K562 (cell line): ENCODE results near the gene SLC7A6. TPM values are rescaled to one million over a fixed set of nuclear protein-coding genes. Genes with fewer than 3 reads are reported as not detected.

ENCODE experiments used
- BRCA1 ChIP-seq, 2 experiments: fragments of 450-650 bp in 1 of 2; sonication (generic) in 1 of 2; formaldehyde crosslinking in 1 of 2; IDR thresholded peaks; 2 replicates each; pipeline versions ENCODE4 v1.5.0 to v1.6.1; 2017 to 2020; ENCODE audit warnings: mild to moderate bottlenecking in 1 of 2, missing genetic modification reagents in 1 of 2
- CC2D1A ChIP-seq: fragments of 450-650 bp; IDR thresholded peaks from 2 replicates; pipeline ENCODE4 v1.6.1; 2017; ENCODE audit warnings: mild to moderate bottlenecking
- CREM ChIP-seq: IDR thresholded peaks from 2 replicates; pipeline ENCODE4 v1.6.1; 2014; ENCODE audit warnings: antibody characterized with exemption, low read depth
- HDAC3 ChIP-seq: fragments of 450-650 bp; IDR thresholded peaks from 2 replicates; pipeline ENCODE4 v1.6.1; 2018; ENCODE audit warnings: borderline replicate concordance, mild to moderate bottlenecking, moderate library complexity; ENCODE audit not compliant: partially characterized antibody
- JUNB ChIP-seq: fragments of 450-650 bp; formaldehyde crosslinking; conservative IDR thresholded peaks from 2 replicates; pipeline ENCODE4 v1.4.0; 2020; ENCODE audit warnings: mild to moderate bottlenecking
- NCOA2 ChIP-seq, 2 experiments: fragments of 450-650 bp; IDR thresholded peaks; 2 replicates each; pipeline ENCODE4 v1.6.1; 2018; ENCODE audit warnings: mild to moderate bottlenecking in 2 of 2, moderate library complexity in 1 of 2; ENCODE audit not compliant: partially characterized antibody in 2 of 2
- NFIC ChIP-seq: fragments of 450-650 bp; IDR thresholded peaks from 2 replicates; pipeline ENCODE4 v1.6.1; 2017; ENCODE audit warnings: mild to moderate bottlenecking, inconsistent platforms
- RUNX1 ChIP-seq: sonication (generic); IDR thresholded peaks from 2 replicates; pipeline ENCODE4 v1.6.1; 2016; ENCODE audit warnings: antibody characterized with exemption, low read depth
- SOX6 ChIP-seq: fragments of 450-650 bp; IDR thresholded peaks from 2 replicates; pipeline ENCODE4 v1.6.1; 2014; ENCODE audit warnings: mild to moderate bottlenecking
- STAG1 ChIP-seq: sonication (generic); formaldehyde crosslinking; IDR thresholded peaks from 2 replicates; pipeline ENCODE4 v1.5.0; 2020; ENCODE audit warnings: missing genetic modification reagents, borderline replicate concordance
- STAT5B ChIP-seq: fragments of 250-450 bp; sonication (Bioruptor Pico); IDR thresholded peaks from 2 replicates; pipeline ENCODE4 v1.8.0; 2021; ENCODE audit warnings: mild to moderate bottlenecking, inconsistent platforms
- TEAD1 ChIP-seq, 2 experiments: fragments of 450-650 bp in 1 of 2; sonication (generic) in 1 of 2; formaldehyde crosslinking; IDR thresholded peaks; 2 replicates each; pipeline versions ENCODE4 v1.4.0 to v1.8.0; 2020 to 2022; ENCODE audit warnings: mild to moderate bottlenecking in 2 of 2, missing genetic modification reagents in 1 of 2
- ZNF586 ChIP-seq: fragments of 450-650 bp; formaldehyde crosslinking; conservative IDR thresholded peaks from 2 replicates; pipeline ENCODE4 v1.4.0; 2020; ENCODE audit warnings: mild to moderate bottlenecking, moderate library complexity
- polyA plus RNA-seq, 8 experiments: library from polyadenylated mRNA; depleted of rRNA in 4 of 8; stranded (reverse) in 5 of 8; unstranded in 3 of 8; fragments of >200 nt; fragmentation: Nextera tagmentation in 2 of 8; fragmentation: Illumina TruSeq in 1 of 8; extraction: Ambion mirVana in 2 of 8; extraction: Trizol in 1 of 8; gene quantifications; 2 replicates each; pipeline versions ENCODE4 v1.2.1 to v1.2.3, GENCODE V29; 2011 to 2014; ENCODE audit warnings: inconsistent platforms in 1 of 8, missing spikeins in 1 of 8
- total RNA-seq, 7 experiments: library from RNA; depleted of rRNA in 6 of 7; stranded (reverse); fragments of >200 nt in 6 of 7; fragmentation: Illumina TruSeq in 2 of 7; extraction: Trizol in 2 of 7; gene quantifications; 2 replicates each; pipeline versions ENCODE4 v1.2.1 to v1.2.3, GENCODE V29; 2011 to 2021; ENCODE audit warnings: low replicate concordance in 1 of 7
- TF ChIP-seq, protein P1 (sequence below): fragments of 200-800 bp; sonication (Bioruptor generic); IDR thresholded peaks from 2 replicates; pipeline ENCODE4 v1.6.1; 2016; ENCODE audit warnings: missing genetic modification characterization, missing compliant biosample characterization
- TF ChIP-seq, protein P2 (sequence below): fragments of 450-650 bp; IDR thresholded peaks from 2 replicates; pipeline ENCODE4 v1.6.1; 2018; ENCODE audit warnings: mild to moderate bottlenecking, low read depth; ENCODE audit not compliant: partially characterized antibody
- TF ChIP-seq, protein P3 (sequence below): fragments of 250-450 bp; sonication (Bioruptor Pico); IDR thresholded peaks from 2 replicates; pipeline ENCODE4 v1.4.0; 2020; ENCODE audit warnings: mild to moderate bottlenecking, moderate library complexity

The SLC7A6 gene
- total and polyA plus RNA-seq, 9 of the 15 experiments (the other 6 are each of a cell fraction or from before 2014, with no cell fraction given) = 12.6 to 60.1 (median 29.8) TPM

DNA sequence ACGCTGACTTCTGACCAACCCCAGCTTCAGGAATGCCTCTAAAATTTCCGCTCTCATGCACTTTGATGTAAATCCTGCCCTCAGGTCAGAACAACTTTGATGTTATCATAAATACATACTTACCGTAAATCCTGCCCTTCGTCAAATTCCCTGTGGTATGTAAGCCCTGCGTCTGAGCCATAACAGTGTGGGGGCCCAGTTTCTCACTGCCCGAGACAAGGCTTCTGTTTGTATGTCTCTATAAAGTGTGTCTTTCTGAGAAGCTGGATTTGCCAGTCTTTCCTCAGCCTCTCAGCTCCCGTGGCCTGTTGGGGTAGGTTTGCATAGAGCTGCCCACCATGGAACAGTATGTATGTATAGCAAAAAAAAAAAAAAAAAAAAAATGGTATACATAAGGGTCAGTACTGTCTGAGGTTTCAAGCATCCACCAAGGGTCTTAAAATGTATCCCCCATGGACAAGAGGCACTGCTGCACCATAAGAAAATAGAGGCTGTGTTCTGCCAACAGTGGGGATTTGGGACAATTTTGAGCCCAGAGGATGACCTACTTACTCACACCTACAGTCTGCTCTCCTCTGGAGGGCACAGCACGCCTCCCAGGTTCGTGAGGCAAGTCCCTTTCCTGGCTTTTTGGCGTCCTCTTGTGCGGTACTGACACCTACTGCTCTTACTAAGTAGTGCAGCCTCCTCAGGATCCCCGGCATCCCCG, 64.0 kb downstream of the SLC7A6 start (continued):
- TF ChIP-seq, protein P1, sequence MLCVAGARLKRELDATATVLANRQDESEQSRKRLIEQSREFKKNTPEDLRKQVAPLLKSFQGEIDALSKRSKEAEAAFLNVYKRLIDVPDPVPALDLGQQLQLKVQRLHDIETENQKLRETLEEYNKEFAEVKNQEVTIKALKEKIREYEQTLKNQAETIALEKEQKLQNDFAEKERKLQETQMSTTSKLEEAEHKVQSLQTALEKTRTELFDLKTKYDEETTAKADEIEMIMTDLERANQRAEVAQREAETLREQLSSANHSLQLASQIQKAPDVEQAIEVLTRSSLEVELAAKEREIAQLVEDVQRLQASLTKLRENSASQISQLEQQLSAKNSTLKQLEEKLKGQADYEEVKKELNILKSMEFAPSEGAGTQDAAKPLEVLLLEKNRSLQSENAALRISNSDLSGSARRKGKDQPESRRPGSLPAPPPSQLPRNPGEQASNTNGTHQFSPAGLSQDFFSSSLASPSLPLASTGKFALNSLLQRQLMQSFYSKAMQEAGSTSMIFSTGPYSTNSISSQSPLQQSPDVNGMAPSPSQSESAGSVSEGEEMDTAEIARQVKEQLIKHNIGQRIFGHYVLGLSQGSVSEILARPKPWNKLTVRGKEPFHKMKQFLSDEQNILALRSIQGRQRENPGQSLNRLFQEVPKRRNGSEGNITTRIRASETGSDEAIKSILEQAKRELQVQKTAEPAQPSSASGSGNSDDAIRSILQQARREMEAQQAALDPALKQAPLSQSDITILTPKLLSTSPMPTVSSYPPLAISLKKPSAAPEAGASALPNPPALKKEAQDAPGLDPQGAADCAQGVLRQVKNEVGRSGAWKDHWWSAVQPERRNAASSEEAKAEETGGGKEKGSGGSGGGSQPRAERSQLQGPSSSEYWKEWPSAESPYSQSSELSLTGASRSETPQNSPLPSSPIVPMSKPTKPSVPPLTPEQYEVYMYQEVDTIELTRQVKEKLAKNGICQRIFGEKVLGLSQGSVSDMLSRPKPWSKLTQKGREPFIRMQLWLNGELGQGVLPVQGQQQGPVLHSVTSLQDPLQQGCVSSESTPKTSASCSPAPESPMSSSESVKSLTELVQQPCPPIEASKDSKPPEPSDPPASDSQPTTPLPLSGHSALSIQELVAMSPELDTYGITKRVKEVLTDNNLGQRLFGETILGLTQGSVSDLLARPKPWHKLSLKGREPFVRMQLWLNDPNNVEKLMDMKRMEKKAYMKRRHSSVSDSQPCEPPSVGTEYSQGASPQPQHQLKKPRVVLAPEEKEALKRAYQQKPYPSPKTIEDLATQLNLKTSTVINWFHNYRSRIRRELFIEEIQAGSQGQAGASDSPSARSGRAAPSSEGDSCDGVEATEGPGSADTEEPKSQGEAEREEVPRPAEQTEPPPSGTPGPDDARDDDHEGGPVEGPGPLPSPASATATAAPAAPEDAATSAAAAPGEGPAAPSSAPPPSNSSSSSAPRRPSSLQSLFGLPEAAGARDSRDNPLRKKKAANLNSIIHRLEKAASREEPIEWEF (CRISPR knock-in tag) = no peak
- TF ChIP-seq RUNX1 (no peak), ZNF586 (CRISPR knock-in tag) (no peak), HDAC3 (no peak), NFIC (no peak), STAG1 (peak; percentile 90; the same call in 1 of the 2 replicates), TEAD1 (CRISPR knock-in tag; IDR thresholded peaks at IDR 0.05) (0 out of 4 replicates have a peak, but pooled peaks of 1 of the 2 experiments have one; percentile 12), NCOA2 (IDR thresholded peaks at IDR 0.05; ENCODE audit: partially characterized antibody in 2 of 2) (no peak), JUNB (CRISPR knock-in tag) (no peak), SOX6 (no peak), CREM (peak; percentile 52), STAT5B (CRISPR knock-in tag) (no peak), BRCA1 (IDR thresholded peaks at IDR 0.05) (no peak), BRCA1 (CRISPR knock-in tag; IDR thresholded peaks at IDR 0.05) (no peak), CC2D1A (peak; percentile 56; the same call in 1 of the 2 replicates)
- TF ChIP-seq, protein P2, sequence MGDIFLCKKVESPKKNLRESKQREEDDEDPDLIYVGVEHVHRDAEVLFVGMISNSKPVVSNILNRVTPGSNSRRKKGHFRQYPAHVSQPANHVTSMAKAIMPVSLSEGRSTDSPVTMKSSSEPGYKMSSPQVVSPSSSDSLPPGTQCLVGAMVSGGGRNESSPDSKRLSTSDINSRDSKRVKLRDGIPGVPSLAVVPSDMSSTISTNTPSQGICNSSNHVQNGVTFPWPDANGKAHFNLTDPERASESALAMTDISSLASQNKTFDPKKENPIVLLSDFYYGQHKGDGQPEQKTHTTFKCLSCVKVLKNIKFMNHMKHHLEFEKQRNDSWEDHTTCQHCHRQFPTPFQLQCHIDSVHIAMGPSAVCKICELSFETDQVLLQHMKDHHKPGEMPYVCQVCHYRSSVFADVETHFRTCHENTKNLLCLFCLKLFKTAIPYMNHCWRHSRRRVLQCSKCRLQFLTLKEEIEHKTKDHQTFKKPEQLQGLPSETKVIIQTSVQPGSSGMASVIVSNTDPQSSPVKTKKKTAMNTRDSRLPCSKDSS = no peak
- TF ChIP-seq, protein P3, sequence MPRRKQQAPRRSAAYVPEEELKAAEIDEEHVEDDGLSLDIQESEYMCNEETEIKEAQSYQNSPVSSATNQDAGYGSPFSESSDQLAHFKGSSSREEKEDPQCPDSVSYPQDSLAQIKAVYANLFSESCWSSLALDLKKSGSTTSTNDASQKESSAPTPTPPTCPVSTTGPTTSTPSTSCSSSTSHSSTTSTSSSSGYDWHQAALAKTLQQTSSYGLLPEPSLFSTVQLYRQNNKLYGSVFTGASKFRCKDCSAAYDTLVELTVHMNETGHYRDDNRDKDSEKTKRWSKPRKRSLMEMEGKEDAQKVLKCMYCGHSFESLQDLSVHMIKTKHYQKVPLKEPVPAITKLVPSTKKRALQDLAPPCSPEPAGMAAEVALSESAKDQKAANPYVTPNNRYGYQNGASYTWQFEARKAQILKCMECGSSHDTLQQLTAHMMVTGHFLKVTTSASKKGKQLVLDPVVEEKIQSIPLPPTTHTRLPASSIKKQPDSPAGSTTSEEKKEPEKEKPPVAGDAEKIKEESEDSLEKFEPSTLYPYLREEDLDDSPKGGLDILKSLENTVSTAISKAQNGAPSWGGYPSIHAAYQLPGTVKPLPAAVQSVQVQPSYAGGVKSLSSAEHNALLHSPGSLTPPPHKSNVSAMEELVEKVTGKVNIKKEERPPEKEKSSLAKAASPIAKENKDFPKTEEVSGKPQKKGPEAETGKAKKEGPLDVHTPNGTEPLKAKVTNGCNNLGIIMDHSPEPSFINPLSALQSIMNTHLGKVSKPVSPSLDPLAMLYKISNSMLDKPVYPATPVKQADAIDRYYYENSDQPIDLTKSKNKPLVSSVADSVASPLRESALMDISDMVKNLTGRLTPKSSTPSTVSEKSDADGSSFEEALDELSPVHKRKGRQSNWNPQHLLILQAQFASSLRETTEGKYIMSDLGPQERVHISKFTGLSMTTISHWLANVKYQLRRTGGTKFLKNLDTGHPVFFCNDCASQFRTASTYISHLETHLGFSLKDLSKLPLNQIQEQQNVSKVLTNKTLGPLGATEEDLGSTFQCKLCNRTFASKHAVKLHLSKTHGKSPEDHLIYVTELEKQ = no peak
